GM12873 (cell line): Measurements from ENCODE around the gene ZDHHC6.

Source experiments
- TF ChIP-seq, protein P1 (sequence below): IDR thresholded peaks from 2 replicates; pipeline ENCODE4 v1.5.1; 2012; ENCODE audit warnings: low read depth, mild to moderate bottlenecking, moderate library complexity, low read length, control low read depth; ENCODE audit not compliant: insufficient read depth; ENCODE audit errors: missing control alignments

ZDHHC6 gene

DNA sequence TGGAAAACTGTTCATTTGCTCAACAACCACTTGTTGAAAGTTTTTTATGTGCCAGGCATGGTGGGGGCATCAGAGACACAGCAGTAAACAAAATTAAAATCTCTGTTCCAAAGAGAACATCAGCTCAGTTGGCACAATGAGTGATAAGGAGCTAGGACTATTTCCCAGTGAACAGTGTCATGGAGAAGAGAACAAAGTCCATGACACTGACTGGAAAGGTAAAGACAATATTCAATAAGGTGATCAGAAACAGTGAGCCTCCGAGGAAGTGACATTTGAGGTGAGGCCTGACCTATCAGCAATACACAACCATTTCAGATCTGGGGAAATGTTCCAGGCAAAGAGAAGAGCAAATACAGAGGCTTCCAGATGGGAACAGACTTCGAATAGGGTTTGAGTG lies 58.2 kb downstream of the ZDHHC6 start:
- TF ChIP-seq, protein P1, sequence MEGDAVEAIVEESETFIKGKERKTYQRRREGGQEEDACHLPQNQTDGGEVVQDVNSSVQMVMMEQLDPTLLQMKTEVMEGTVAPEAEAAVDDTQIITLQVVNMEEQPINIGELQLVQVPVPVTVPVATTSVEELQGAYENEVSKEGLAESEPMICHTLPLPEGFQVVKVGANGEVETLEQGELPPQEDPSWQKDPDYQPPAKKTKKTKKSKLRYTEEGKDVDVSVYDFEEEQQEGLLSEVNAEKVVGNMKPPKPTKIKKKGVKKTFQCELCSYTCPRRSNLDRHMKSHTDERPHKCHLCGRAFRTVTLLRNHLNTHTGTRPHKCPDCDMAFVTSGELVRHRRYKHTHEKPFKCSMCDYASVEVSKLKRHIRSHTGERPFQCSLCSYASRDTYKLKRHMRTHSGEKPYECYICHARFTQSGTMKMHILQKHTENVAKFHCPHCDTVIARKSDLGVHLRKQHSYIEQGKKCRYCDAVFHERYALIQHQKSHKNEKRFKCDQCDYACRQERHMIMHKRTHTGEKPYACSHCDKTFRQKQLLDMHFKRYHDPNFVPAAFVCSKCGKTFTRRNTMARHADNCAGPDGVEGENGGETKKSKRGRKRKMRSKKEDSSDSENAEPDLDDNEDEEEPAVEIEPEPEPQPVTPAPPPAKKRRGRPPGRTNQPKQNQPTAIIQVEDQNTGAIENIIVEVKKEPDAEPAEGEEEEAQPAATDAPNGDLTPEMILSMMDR = no peak

DNA sequence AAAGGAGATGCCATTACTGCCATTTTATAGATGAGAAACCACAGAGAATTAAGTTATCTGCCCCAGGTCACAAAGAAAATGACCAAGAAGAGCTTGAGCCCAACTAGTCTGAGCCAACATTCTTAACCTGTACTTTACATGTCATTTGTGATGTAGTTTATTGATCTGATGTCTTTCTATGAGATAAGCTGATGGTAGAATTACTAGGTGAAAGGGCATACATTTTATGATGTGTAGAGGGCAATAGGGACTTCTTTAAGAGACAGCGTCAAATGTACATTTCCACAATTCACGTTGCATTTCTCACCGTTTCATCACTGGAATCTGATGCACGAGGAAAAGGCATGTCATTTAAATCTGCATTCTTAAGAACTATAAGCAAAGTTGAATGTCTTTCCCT lies 61.5 kb downstream of the ZDHHC6 start:
- TF ChIP-seq, protein P1 = no peak

DNA sequence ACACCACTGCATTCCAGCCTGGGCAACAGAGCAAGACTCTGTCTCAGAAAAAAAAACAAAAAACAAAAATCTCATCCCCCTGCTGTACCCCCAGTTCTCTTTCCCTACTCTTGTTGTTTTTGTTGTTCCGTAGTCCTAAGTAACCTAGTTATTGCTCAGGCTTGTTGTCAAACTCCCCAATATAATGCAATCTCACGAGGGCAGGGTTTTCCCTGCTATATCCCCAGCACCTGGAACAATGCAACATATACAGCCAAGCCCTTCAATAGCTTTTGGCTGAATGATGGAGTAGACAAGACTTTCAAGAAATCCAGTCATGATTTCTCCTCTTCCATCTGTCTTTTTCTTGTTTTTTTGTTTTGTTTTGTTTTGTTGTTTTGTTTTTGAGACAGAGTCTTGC lies 62.6 kb downstream of the ZDHHC6 start:
- TF ChIP-seq, protein P1 = no peak

DNA sequence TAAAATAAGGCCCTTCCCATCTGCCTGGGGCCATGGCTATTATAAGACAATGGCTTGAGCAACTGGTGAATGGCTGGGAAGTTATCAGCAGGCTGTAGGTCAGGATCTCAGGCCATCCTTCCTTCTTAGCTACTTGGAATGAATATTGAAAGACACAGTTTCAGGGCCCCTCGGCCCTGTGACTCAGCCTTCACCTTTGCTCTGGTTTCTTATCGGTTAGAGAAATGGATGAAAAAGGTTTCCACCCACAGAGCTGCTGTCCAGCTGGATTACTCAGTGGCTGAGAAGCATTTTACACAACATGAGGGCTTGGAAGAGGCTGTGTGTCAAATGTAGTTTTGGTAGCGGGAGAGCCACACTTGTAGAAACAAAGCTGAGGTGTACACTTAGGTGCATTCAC lies 63.4 kb downstream of the ZDHHC6 start:
- TF ChIP-seq, protein P1 = no peak

DNA sequence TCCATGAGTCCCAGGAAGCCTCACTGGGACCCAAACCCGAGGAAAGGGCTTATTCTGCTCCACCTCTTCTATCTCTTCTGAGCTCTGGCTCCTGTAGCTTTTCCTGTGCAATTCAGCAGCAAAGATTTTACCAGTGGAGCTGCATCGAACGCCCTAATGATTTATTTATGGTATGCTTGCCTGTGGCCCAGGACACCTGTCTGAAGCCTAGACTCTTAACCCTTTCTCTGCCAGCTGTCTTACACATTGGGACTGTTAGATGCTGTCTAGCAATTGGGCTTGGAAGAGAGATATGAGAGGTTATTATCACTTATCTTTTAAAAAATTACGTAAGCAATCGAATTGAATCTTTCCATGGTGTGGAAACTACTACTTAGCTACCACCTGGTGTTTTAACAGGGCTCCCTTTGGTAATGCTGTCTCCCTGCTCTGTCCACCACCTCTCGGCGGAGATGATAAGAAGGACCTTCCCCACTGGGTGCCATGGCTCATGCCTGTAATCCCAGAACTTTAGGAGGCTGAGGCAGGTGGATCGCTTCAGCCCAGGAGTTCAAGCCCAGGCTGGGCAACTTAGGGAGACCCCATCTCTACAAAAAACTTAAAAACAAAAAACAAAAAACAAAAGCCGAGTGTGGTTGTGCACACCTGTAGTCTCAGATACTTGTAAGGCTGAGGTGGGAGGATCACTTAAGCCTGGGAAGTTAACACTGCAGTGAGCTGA lies 64.0 kb downstream of the ZDHHC6 start:
- TF ChIP-seq, protein P1 = no peak
